Hepatocyte (in vitro differentiated cells): Measurements from ENCODE around the gene IL34.

ENCODE experiments used
- EZH2 ChIP-seq: fragments of 200-600 bp; sonication (generic); IDR thresholded peaks from 2 replicates; pipeline ENCODE4 v1.6.1; 2016; ENCODE audit warnings: antibody characterized with exemption, mild to moderate bottlenecking, borderline replicate concordance
- TF ChIP-seq, protein P1 (sequence below): fragments of 200-600 bp; sonication (generic); IDR thresholded peaks from 2 replicates; pipeline ENCODE4 v1.5.1; 2016; ENCODE audit warnings: antibody characterized with exemption, mild to moderate bottlenecking; ENCODE audit not compliant: poor library complexity

DNA sequence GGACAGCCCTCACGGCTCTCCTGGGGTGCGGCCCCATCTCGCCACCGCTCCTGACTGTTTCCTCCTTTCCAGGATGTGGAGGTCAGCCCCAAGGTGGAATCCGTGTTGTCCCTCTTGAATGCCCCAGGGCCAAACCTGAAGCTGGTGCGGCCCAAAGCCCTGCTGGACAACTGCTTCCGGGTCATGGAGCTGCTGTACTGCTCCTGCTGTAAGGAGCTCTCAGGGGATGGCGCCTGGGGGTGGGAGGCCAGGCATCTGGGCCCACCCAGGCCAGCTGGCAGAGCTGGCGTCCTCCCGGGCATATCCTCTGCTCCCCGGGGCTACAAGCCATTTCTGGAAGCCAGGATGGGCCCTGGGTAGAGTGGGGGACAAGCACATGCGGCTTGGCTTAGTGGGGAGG is 13.2 kb downstream of the IL34 start:
- TF ChIP-seq, protein P1, sequence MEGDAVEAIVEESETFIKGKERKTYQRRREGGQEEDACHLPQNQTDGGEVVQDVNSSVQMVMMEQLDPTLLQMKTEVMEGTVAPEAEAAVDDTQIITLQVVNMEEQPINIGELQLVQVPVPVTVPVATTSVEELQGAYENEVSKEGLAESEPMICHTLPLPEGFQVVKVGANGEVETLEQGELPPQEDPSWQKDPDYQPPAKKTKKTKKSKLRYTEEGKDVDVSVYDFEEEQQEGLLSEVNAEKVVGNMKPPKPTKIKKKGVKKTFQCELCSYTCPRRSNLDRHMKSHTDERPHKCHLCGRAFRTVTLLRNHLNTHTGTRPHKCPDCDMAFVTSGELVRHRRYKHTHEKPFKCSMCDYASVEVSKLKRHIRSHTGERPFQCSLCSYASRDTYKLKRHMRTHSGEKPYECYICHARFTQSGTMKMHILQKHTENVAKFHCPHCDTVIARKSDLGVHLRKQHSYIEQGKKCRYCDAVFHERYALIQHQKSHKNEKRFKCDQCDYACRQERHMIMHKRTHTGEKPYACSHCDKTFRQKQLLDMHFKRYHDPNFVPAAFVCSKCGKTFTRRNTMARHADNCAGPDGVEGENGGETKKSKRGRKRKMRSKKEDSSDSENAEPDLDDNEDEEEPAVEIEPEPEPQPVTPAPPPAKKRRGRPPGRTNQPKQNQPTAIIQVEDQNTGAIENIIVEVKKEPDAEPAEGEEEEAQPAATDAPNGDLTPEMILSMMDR: no peak
- no peak for TF ChIP-seq EZH2
